ENCODE data around the gene CACNA2D1. TPM values are rescaled to one million over a fixed set of nuclear protein-coding genes. Genes with fewer than 3 reads are reported as not detected.

Gene CACNA2D1
- total and polyA plus RNA-seq, 12 donors = 10.5 to 60.9 (median 35.9) TPM

DNA sequence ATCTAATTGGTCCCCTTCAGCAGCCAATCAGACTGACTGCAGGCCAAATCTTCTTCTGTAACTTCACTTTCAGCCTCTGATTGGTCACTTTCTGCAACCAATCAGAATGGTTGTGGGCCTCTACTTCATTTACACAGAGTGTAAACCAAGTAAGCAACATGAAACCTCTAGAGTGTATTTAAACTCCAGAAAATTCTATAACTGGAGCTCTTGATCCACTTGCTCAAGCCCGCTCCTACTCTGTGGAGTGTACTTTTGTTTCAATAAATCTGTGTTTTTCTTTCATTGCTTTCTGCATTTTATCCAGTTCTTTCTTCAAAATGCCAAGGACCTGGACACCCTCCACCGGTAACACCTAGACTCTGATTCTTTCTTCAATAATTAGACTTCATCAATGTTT is 319.1 kb downstream of the CACNA2D1 start:
- H3K9me3 ChIP-seq (replicated peaks in 1 of 3) = no peaks in the 10 kb centered on the region
- no peaks in the 10 kb centered on the region for H3K27me3 ChIP-seq
- intact Hi-C loops (cut with DNase I) = no loop called here
- H3K4me3 ChIP-seq = no peak overlapping the region
- no peaks in the 10 kb centered on the region for H3K36me3 ChIP-seq (replicated peaks in 1 of 2)
- WGBS, 4 donors = 74 to 97% (median 95%) methylated on average over 2 of the region's 2 CpGs
- no peak overlapping the region for H3K27ac ChIP-seq
- TF ChIP-seq, protein P1, sequence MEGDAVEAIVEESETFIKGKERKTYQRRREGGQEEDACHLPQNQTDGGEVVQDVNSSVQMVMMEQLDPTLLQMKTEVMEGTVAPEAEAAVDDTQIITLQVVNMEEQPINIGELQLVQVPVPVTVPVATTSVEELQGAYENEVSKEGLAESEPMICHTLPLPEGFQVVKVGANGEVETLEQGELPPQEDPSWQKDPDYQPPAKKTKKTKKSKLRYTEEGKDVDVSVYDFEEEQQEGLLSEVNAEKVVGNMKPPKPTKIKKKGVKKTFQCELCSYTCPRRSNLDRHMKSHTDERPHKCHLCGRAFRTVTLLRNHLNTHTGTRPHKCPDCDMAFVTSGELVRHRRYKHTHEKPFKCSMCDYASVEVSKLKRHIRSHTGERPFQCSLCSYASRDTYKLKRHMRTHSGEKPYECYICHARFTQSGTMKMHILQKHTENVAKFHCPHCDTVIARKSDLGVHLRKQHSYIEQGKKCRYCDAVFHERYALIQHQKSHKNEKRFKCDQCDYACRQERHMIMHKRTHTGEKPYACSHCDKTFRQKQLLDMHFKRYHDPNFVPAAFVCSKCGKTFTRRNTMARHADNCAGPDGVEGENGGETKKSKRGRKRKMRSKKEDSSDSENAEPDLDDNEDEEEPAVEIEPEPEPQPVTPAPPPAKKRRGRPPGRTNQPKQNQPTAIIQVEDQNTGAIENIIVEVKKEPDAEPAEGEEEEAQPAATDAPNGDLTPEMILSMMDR (IDR thresholded peaks at IDR 0.05) = no peak
- TF ChIP-seq POLR2A (IDR thresholded peaks at IDR 0.05) = no peak
- no peak for DNase-seq
- H3K4me1 ChIP-seq (replicated peaks in 1 of 2) = peaks cover 9 to 20% of the 10 kb centered on the region in 2 donors

- no peaks in the 10 kb centered on the region for H3K36me3 ChIP-seq (replicated peaks in 1 of 2)
- WGBS, 4 donors = 83 to 92% (median 91%) methylated on average over 2 of the region's 2 CpGs
- TF ChIP-seq POLR2A (IDR thresholded peaks at IDR 0.05) = no peak
- no peak for DNase-seq
- H3K27me3 ChIP-seq = no peaks in the 10 kb centered on the region
- no peak overlapping the region for H3K27ac ChIP-seq
- no peaks in the 10 kb centered on the region for H3K9me3 ChIP-seq (replicated peaks in 1 of 3)
- H3K4me1 ChIP-seq (replicated peaks in 1 of 2) = peaks cover 0 to 8% of the 10 kb centered on the region in 2 donors
- H3K4me3 ChIP-seq = no peak overlapping the region
- intact Hi-C loops (cut with DNase I) = no loop called here
Observed at GRCh38 chr7:82122275-82122674, 321.3 kb downstream of the CACNA2D1 start.

DNA sequence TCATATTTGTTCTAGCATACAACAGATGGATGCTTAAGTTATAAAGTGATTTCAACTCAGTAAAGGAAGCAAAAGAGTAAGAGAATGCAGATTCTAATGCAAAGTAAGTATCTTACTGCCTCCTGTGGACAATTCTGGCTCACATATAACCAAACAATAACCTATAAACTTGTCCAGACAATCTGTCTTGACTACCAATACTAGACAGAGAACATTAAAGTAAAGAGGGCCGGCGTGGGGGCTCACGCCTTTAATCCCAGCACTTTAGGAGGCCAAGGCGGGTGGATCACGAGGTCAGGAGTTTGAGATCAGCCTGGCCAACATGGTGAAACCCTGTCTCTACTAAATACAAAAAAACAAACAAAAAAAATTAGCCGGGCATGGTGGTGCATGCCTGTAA is 329.3 kb downstream of the CACNA2D1 start:
- 92 to 98% (median 97%) methylated on average over 6 of the region's 6 CpGs for WGBS, 4 donors

GRCh38 chr7:82110146-82110840 is 333.3 kb downstream of the CACNA2D1 start:
- 85 to 96% (median 92%) methylated on average over 7 to 8 of the region's 8 CpGs for WGBS, 4 donors
- no peak for DNase-seq

More for the DNA sequence above, 329.3 kb downstream of the CACNA2D1 start:
- Histone ChIP-seq H3K27me3 (no peaks in the 10 kb centered on the region), H3K9me3 (replicated peaks in 1 of 3) (no peaks in the 10 kb centered on the region), H3K27ac (no peak overlapping the region), H3K4me1 (replicated peaks in 1 of 2) (peaks cover 0 to 6% of the 10 kb centered on the region in 2 donors), H3K4me3 (no peak overlapping the region), H3K36me3 (replicated peaks in 1 of 2) (no peaks in the 10 kb centered on the region)
- no peak for TF ChIP-seq POLR2A (IDR thresholded peaks at IDR 0.05)
- TF ChIP-seq, protein P1 (IDR thresholded peaks at IDR 0.05) = no peak
- intact Hi-C loops (cut with DNase I) = no loop called here
- no peak for DNase-seq

More at GRCh38 chr7:82110146-82110840, 333.3 kb downstream of the CACNA2D1 start:
- Histone ChIP-seq H3K27me3 (no peaks in the 10 kb centered on the region), H3K27ac (no peak overlapping the region), H3K36me3 (replicated peaks in 1 of 2) (no peaks in the 10 kb centered on the region), H3K4me1 (replicated peaks in 1 of 2) (peaks cover 0 to 6% of the 10 kb centered on the region in 2 donors), H3K4me3 (no peak overlapping the region), H3K9me3 (replicated peaks in 1 of 3) (no peaks in the 10 kb centered on the region)
- intact Hi-C loops (cut with DNase I) = no loop called here
- TF ChIP-seq, protein P1 (IDR thresholded peaks at IDR 0.05) = no peak
